GM12892 (cell line): Measurements from ENCODE around the gene RNF44.

ENCODE experiments used
- POLR2A ChIP-seq: IDR thresholded peaks from 2 replicates; pipeline ENCODE4 v1.6.1; 2011; ENCODE audit warnings: low read depth, low read length, control low read depth
- POLR2AphosphoS5 ChIP-seq: IDR thresholded peaks from 2 replicates; pipeline ENCODE4 v1.6.1; 2011; ENCODE audit warnings: low read depth, low read length, control low read depth

DNA sequence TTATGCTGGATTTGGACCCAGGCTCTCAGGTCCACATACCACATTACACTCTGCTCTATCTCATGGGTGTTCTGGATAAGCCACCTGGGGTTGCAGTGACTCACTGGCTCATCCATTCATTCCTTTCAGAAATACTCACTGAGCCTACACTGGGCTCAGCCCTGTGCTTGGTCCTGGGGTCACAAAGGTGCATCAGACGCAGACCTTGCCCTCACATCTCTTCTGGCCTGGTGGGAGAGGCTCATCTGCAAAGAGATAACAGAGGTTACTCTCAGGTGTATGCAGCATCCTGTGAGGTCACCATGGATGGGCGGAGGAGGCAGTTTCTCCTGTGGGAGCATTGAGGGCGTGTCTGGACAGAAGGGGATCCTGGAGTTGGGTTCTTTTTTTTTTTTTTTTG is 24.1 kb upstream of the RNF44 start:
- TF ChIP-seq POLR2A (no peak), POLR2AphosphoS5 (no peak)
